Measurements from ENCODE around the gene GALNT8. TPM values are rescaled to one million over a fixed set of nuclear protein-coding genes. Genes with fewer than 3 reads are reported as not detected.

The GALNT8 gene
- total and polyA plus RNA-seq, 10 of the 15 experiments (the other 5 are each of a cell fraction or from before 2014, with no cell fraction given): 0.14 to 0.81 (median 0.31) TPM; not detected in 1

DNA sequence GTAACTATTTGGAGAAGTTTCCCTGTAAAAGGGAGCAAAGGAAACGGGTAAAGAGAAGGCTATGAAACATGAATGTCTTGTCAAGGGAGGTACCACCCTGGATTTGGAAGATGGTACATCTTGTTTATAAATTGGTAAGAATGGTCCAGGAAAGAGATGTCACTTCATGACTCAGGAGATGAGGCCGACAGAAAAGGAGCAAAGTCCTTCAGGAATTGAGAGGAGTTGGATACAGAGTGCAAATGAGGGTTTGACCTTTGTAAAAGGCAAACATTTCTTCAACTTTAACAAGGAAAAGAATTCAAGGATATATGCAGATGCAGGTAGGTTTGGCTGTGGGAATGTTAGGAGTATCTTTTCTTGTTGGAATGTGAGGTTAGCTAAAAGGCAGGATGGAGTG is 40.5 kb upstream of the GALNT8 start:
- H3K27ac ChIP-seq (ENCODE audit: control insufficient read depth, insufficient read depth): no peak overlapping the region
- no peaks in the 10 kb centered on the region for H3K9me3 ChIP-seq (replicated peaks; ENCODE audit: control insufficient read depth, insufficient read depth, low read length)
- no peak overlapping the region for H3K9ac ChIP-seq (ENCODE audit: control insufficient read depth, insufficient read depth, low read length)
- CTCF ChIA-PET: interaction anchor here (0.6 kb wide), 1 partner anchor 794 kb away, joined by 3 read pairs; no protein-coding TSS in a partner anchor
- in situ Hi-C loops (cut with MboI) (no loop called here), intact Hi-C loops (cut with micrococcal nuclease; ENCODE audit: unreplicated experiment) (no loop called here)
- SMC1A ChIA-PET (ENCODE audit: uncharacterized antibody, unreplicated experiment): no interaction called here
- peaks cover 3 to 6% of the 10 kb centered on the region in 2 experiments; a peak in 2 of 4 replicates for H3K36me3 ChIP-seq (ENCODE audit: control insufficient read depth in 2 of 2, insufficient read depth in 2 of 2, low read length in 1 of 2)
- RAD21 ChIA-PET (ENCODE audit: unreplicated experiment): no interaction called here
- POLR2A ChIA-PET: no interaction called here
- BruUV-seq (replicated peaks): no TSS peak
- no peak overlapping the region for H2AFZ ChIP-seq (ENCODE audit: control insufficient read depth, low read depth, low read length)
- no peak for ATAC-seq
- FAIRE-seq: no peak
- H4K20me1 ChIP-seq (ENCODE audit: control insufficient read depth, insufficient read depth): no peaks in the 10 kb centered on the region
- H3K4me2 ChIP-seq (ENCODE audit: control insufficient read depth, insufficient read depth): no peak overlapping the region
- H3K27me3 ChIP-seq (replicated peaks in 1 of 2; ENCODE audit: control insufficient read depth in 2 of 2, insufficient read depth in 2 of 2, low read length in 1 of 2): no peaks in the 10 kb centered on the region
- DNase-seq (ENCODE audit: low read depth, low spot score): no peak
- no peaks in the 10 kb centered on the region for H3K4me1 ChIP-seq (ENCODE audit: control insufficient read depth, insufficient read depth, low read length)
- TF ChIP-seq NFXL1 (IDR thresholded peaks at IDR 0.05; ENCODE audit: borderline replicate concordance) (no peak), GATAD2B (conservative IDR thresholded peaks at IDR 0.05; ENCODE audit: low read depth) (no peak), SMAD1 (IDR thresholded peaks at IDR 0.05; ENCODE audit: low read depth, partially characterized antibody) (no peak)
- TF ChIP-seq, protein P1, sequence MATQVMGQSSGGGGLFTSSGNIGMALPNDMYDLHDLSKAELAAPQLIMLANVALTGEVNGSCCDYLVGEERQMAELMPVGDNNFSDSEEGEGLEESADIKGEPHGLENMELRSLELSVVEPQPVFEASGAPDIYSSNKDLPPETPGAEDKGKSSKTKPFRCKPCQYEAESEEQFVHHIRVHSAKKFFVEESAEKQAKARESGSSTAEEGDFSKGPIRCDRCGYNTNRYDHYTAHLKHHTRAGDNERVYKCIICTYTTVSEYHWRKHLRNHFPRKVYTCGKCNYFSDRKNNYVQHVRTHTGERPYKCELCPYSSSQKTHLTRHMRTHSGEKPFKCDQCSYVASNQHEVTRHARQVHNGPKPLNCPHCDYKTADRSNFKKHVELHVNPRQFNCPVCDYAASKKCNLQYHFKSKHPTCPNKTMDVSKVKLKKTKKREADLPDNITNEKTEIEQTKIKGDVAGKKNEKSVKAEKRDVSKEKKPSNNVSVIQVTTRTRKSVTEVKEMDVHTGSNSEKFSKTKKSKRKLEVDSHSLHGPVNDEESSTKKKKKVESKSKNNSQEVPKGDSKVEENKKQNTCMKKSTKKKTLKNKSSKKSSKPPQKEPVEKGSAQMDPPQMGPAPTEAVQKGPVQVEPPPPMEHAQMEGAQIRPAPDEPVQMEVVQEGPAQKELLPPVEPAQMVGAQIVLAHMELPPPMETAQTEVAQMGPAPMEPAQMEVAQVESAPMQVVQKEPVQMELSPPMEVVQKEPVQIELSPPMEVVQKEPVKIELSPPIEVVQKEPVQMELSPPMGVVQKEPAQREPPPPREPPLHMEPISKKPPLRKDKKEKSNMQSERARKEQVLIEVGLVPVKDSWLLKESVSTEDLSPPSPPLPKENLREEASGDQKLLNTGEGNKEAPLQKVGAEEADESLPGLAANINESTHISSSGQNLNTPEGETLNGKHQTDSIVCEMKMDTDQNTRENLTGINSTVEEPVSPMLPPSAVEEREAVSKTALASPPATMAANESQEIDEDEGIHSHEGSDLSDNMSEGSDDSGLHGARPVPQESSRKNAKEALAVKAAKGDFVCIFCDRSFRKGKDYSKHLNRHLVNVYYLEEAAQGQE (IDR thresholded peaks at IDR 0.05; ENCODE audit: low read depth, low read length): no peak
- no peaks in the 10 kb centered on the region for H3K79me2 ChIP-seq (ENCODE audit: control insufficient read depth, insufficient read depth, low read length)
- H3K4me3 ChIP-seq: no peak overlapping the region
- 100% methylated on average over 2 of the region's 2 CpGs for WGBS (ENCODE audit: insufficient coverage, insufficient replicate concordance, low lambda C conversion rate, missing lambda C conversion rate)

DNA sequence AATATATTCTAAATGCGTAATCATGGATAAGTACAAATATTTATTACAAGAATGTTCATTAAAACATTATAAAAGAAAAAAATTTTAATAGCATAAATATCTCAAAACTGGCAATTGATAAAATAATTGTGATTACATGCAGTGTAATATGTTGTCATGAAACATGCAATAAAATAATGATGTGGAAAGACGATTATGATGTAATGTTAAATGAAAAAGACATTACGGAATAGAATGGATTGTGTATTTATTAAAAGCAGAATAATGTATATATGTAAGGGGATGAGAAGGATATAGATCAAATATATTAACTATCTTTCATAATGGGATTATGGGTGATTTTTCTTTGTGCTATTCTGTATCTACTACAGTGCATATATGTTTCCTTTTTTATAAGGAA is 38.5 kb upstream of the GALNT8 start:
- Histone ChIP-seq H3K9me3 (replicated peaks; ENCODE audit: control insufficient read depth, insufficient read depth, low read length) (no peaks in the 10 kb centered on the region), H3K4me2 (ENCODE audit: control insufficient read depth, insufficient read depth) (no peak overlapping the region), H3K36me3 (ENCODE audit: control insufficient read depth in 2 of 2, insufficient read depth in 2 of 2, low read length in 1 of 2) (peaks cover 9 to 24% of the 10 kb centered on the region in 2 experiments), H2AFZ (ENCODE audit: control insufficient read depth, low read depth, low read length) (no peak overlapping the region), H3K27ac (ENCODE audit: control insufficient read depth, insufficient read depth) (no peak overlapping the region), H3K4me3 (no peak overlapping the region), H3K27me3 (replicated peaks in 1 of 2; ENCODE audit: control insufficient read depth in 2 of 2, insufficient read depth in 2 of 2, low read length in 1 of 2) (no peaks in the 10 kb centered on the region), H4K20me1 (ENCODE audit: control insufficient read depth, insufficient read depth) (no peaks in the 10 kb centered on the region), H3K4me1 (ENCODE audit: control insufficient read depth, insufficient read depth, low read length) (no peaks in the 10 kb centered on the region), H3K79me2 (ENCODE audit: control insufficient read depth, insufficient read depth, low read length) (no peaks in the 10 kb centered on the region), H3K9ac (ENCODE audit: control insufficient read depth, insufficient read depth, low read length) (no peak overlapping the region)
- intact Hi-C loops (cut with micrococcal nuclease; ENCODE audit: unreplicated experiment) (no loop called here), in situ Hi-C loops (cut with MboI) (no loop called here)
- ChIA-PET SMC1A (ENCODE audit: uncharacterized antibody, unreplicated experiment) (no interaction called here), RAD21 (ENCODE audit: unreplicated experiment) (no interaction called here), CTCF (no interaction called here), POLR2A (no interaction called here)
- 98% methylated on average over 3 of the region's 3 CpGs for WGBS (ENCODE audit: insufficient coverage, insufficient replicate concordance, low lambda C conversion rate, missing lambda C conversion rate)
- ATAC-seq (no peak), FAIRE-seq (no peak), DNase-seq (ENCODE audit: low read depth, low spot score) (no peak)
- BruUV-seq (replicated peaks): no TSS peak
- TF ChIP-seq CREB1 (IDR thresholded peaks at IDR 0.05; ENCODE audit: low read depth): no peak
